Tibial nerve (tissue), 4 donors: Measurements from ENCODE around the gene PTCHD1. TPM values are rescaled to one million over a fixed set of nuclear protein-coding genes. Genes with fewer than 3 reads are reported as not detected.

Experiments used
- DNase-seq, 2 donors: peaks; one replicate each; pipeline ENCODE4 v3.0.0-alpha.2; 2019; ENCODE audit warnings: low spot score in 2 of 2
- H3K27ac ChIP-seq, 4 donors: fragments of 200-600 bp; sonication (generic) in 3 of 4; one replicate each; pipeline ENCODE4 v1.5.1; 2017 to 2019; ENCODE audit warnings: mild to moderate bottlenecking in 1 of 4
- H3K27me3 ChIP-seq, 2 donors: fragments of 200-600 bp; sonication (generic) in 1 of 2; one replicate each; pipeline versions ENCODE4 v1.5.1 to v1.6.0; 2017 to 2019
- H3K36me3 ChIP-seq, 3 donors: fragments of 200-600 bp; sonication (generic); one replicate each; pipeline ENCODE4 v1.5.1; 2018 to 2019
- H3K4me1 ChIP-seq, 4 donors: fragments of 200-600 bp; sonication (generic) in 3 of 4; one replicate each; pipeline ENCODE4 v1.5.1; 2017 to 2019
- H3K4me3 ChIP-seq, 4 donors: fragments of 200-600 bp; sonication (generic) in 3 of 4; one replicate each; pipeline ENCODE4 v1.5.1; 2017 to 2019; ENCODE audit warnings: mild to moderate bottlenecking in 1 of 4, moderate library complexity in 1 of 4
- H3K9me3 ChIP-seq, 4 donors: fragments of 200-600 bp; sonication (generic) in 3 of 4; one replicate each; pipeline ENCODE4 v1.5.1; 2017 to 2019
- CTCF ChIP-seq, 5 experiments: fragments of 200-600 bp in 3 of 5; fragments of 450-650 bp in 2 of 5; sonication (generic) in 3 of 5; IDR thresholded peaks; one replicate each; pipeline ENCODE4 v1.5.1; 2016 to 2019; ENCODE audit warnings: antibody characterized with exemption in 5 of 5, mild to moderate bottlenecking in 3 of 5, moderate library complexity in 2 of 5
- EP300 ChIP-seq, 2 donors: sonication (generic); formaldehyde crosslinking; IDR thresholded peaks; one replicate each; pipeline ENCODE4 v1.6.1; 2017; ENCODE audit warnings: antibody characterized with exemption in 2 of 2, mild to moderate bottlenecking in 1 of 2
- POLR2A ChIP-seq, 2 donors: fragments of 450-650 bp; IDR thresholded peaks; one replicate each; pipeline ENCODE4 v1.6.1; 2017; ENCODE audit warnings: antibody characterized with exemption in 2 of 2, mild to moderate bottlenecking in 2 of 2, moderate library complexity in 2 of 2
- WGBS, 2 donors: methylation state at CpG; one replicate each; pipeline ENCODE4 v1.1.5; 2018; 5-methylcytosine and 5-hydroxymethylcytosine counted together
- total RNA-seq, 4 donors: library from RNA; depleted of rRNA; stranded (reverse); fragments of >200 nt; gene quantifications; one replicate each; pipeline ENCODE4 v1.1.0, GENCODE V29; 2016

PTCHD1 gene
- total RNA-seq, 4 donors from 2014 or later = under 0.01 to 0.59 (median under 0.01) TPM; not detected in 1

DNA sequence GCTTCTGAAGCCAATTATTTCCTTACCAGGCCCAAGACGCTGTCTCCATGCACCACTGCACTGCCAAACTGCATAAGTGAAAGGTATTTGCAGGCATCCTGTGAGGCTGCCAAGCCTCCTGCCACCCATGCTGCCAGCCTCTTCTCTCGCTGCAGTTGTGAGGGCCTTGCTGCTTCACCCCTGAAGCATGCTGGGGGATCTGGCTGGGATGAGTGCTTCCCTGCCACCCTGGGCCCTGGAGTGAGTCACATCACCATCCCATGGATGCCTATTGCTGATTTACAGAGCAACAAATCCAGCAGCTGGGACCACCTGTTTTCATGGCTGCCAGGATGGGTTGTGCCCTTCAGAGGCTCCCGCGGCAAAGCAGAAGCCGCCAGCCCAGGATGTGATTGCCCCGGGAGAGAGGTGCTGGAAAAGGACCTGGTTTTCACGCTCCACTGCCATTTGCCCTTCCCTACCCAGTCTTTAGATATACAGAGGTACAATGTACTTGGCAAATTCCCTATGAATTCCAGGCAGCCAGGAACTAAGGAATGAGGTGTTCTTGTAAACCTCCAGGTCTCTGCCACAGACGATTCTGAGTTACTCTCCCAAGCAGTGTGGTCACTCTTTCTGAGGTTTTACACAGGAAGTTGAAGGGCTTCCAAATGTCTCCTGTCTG is 41.5 kb upstream of the PTCHD1 start:
- Histone ChIP-seq H3K4me1 (no peaks in the 10 kb centered on the region), H3K36me3 (no peaks in the 10 kb centered on the region), H3K4me3 (no peak overlapping the region), H3K9me3 (no peaks in the 10 kb centered on the region), H3K27me3 (no peaks in the 10 kb centered on the region), H3K27ac (no peak overlapping the region)
- TF ChIP-seq CTCF (IDR thresholded peaks at IDR 0.05) (no peak), EP300 (IDR thresholded peaks at IDR 0.05) (no peak), POLR2A (IDR thresholded peaks at IDR 0.05) (no peak)
- WGBS, 2 donors = 60 to 69% methylated on average over 2 to 8 of the region's 8 CpGs
- DNase-seq = no peak

DNA sequence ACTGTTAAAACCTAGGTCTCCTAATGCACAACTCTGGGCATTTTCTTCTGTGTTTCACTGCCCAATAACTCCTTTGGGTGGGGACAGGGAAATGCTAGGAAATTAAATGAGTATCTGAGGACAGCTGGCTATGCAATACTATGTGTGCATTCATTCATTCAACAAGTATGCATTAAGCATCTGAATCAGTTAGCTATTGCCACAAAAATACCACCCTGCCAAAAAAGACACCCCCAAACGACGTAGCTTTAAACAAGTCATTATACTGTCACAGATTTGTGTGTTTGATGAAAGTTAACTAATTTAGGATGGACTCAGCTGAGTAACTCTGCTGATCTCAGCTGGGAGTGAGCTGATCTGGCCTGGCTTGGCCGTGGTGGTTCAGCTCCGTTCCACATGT is 29.8 kb upstream of the PTCHD1 start:
- 75 to 86% methylated on average over 4 of the region's 4 CpGs for WGBS, 2 donors
- no peak overlapping the region for H3K4me3 ChIP-seq
- no peaks in the 10 kb centered on the region for H3K36me3 ChIP-seq
- no peak for TF ChIP-seq POLR2A (IDR thresholded peaks at IDR 0.05)
- no peak overlapping the region for H3K27ac ChIP-seq
- no peaks in the 10 kb centered on the region for H3K9me3 ChIP-seq
- no peaks in the 10 kb centered on the region for H3K27me3 ChIP-seq
- DNase-seq = no peak
- H3K4me1 ChIP-seq = no peaks in the 10 kb centered on the region

DNA sequence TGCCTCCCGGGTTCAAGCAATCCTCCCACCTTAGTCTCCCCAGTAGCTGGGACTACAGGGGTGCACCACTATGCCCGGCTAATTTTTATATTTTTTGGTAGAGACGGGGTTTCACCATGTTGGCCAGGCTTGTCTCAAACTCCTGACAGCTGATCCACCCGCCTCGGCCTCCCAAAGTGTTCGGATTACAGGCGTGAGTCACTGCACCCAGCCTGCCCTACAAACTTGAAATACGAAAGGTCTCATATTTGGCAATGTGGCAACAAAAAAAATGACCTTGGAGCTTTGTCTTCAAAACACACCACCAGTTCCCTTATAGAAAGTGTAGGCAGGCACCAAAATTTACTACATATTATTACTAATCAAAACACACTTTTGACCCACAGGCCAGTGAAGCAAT is 22.9 kb upstream of the PTCHD1 start:
- no peak overlapping the region for H3K4me3 ChIP-seq
- WGBS, 2 donors = 89% methylated on average over 8 of the region's 8 CpGs
- TF ChIP-seq CTCF (IDR thresholded peaks at IDR 0.05) (no peak), POLR2A (IDR thresholded peaks at IDR 0.05) (no peak), EP300 (IDR thresholded peaks at IDR 0.05) (no peak)
- no peak for DNase-seq
- no peaks in the 10 kb centered on the region for H3K36me3 ChIP-seq
- H3K27ac ChIP-seq = no peak overlapping the region
- H3K4me1 ChIP-seq = no peaks in the 10 kb centered on the region
- H3K27me3 ChIP-seq = no peaks in the 10 kb centered on the region
- H3K9me3 ChIP-seq = no peaks in the 10 kb centered on the region

DNA sequence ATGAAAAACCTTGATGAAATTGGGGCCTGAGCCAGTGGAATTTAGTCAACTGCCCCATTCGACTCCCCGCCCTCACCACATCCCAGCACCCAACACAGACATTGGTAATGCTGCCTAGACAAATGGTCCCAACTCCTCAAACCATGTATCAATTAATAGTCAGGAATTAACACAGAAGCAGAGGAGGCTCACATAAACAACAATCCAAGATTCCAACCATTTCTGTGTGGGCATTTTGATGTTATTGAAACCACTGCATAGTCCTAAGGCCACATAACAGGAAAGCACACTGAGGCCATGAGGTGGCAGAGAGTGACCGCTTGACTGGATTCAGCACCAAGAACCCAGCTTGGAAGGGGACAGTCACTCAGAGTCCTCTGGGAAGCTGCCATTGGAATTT is 22.5 kb upstream of the PTCHD1 start:
- Histone ChIP-seq H3K36me3 (no peaks in the 10 kb centered on the region), H3K27ac (no peak overlapping the region), H3K9me3 (no peaks in the 10 kb centered on the region), H3K4me1 (no peaks in the 10 kb centered on the region), H3K4me3 (no peak overlapping the region), H3K27me3 (no peaks in the 10 kb centered on the region)
- 88 to 89% methylated on average over 3 of the region's 3 CpGs for WGBS, 2 donors
- TF ChIP-seq CTCF (IDR thresholded peaks at IDR 0.05) (no peak), POLR2A (IDR thresholded peaks at IDR 0.05) (no peak), EP300 (IDR thresholded peaks at IDR 0.05) (no peak)
- no peak for DNase-seq

DNA sequence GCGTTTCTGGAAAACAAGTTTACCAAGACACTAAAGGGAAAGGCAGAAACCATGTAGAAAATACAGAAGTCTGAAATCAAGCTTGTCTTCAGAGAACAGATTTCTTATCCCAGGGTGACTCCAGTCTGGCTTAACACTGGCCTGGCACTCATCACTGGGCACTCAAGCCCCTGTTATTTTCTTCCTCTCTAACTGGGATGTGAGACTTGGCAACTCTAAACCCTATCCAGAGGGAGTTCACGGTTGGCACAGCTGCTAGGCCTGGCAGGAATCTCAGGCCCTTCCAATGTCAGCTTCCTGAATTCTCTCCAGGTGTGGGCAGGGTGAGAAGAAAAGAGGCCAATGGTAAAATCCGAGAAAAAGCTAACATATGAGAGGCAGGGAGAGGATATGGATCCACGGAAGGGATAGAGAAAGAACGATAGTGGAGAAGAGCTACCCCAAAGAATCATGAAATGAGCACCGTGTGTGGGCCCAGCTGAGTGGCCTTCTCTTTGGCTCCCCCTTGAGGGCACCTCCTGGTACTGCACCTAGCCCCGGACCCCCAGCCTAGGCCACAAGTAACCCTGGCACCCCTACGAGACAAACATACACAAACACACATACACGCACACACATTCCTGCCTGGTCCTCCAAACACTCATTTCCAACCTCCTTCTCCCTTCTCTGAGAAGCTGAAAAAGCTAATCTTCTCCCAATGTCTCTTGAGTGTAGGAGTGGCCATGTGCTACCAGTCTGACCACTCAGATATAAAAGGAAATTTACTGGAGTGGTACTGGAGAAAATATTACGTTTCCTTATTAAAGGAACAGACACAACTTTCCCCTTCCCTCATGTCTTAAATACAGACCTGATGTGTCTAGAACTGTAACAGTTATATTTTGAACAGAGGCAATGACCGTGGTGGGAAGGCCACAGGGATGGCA is 16.6 kb upstream of the PTCHD1 start:
- H3K36me3 ChIP-seq = no peaks in the 10 kb centered on the region
- no peaks in the 10 kb centered on the region for H3K27me3 ChIP-seq
- no peak overlapping the region for H3K4me3 ChIP-seq
- peak; percentile 28 to 60 (median 30) for TF ChIP-seq CTCF (IDR thresholded peaks at IDR 0.05)
- TF ChIP-seq POLR2A (IDR thresholded peaks at IDR 0.05) = no peak
- WGBS, 2 donors = 53% methylated on average over 11 of the region's 11 CpGs
- no peaks in the 10 kb centered on the region for H3K9me3 ChIP-seq
- no peaks in the 10 kb centered on the region for H3K4me1 ChIP-seq
- no peak for DNase-seq
- no peak overlapping the region for H3K27ac ChIP-seq
